Muscle layer of colon (tissue), 2 donors: ENCODE results near the gene ANKRD40CL.
"Not testable (repeated sequence)": the region's sequence is repeated elsewhere in the genome, so short reads cannot be mapped to it uniquely, and the experiment has no call there.

ENCODE experiments used
- H3K27ac ChIP-seq: one replicate; pipeline ENCODE4 v1.7.0; 2013; ENCODE audit warnings: low read depth, mild to moderate bottlenecking, low read length, moderate library complexity
- H3K27me3 ChIP-seq, 2 donors: one replicate each; pipeline ENCODE4 v1.7.0; 2013; ENCODE audit warnings: low read length in 2 of 2, mild to moderate bottlenecking in 2 of 2; ENCODE audit not compliant: insufficient read depth in 2 of 2, control insufficient read depth in 1 of 2
- H3K36me3 ChIP-seq: one replicate; pipeline ENCODE4 v1.7.0; 2013; ENCODE audit warnings: mild to moderate bottlenecking, low read length; ENCODE audit not compliant: insufficient read depth
- H3K4me1 ChIP-seq: one replicate; pipeline ENCODE4 v1.7.0; 2013; ENCODE audit warnings: mild to moderate bottlenecking, low read length; ENCODE audit not compliant: insufficient read depth
- H3K4me3 ChIP-seq, 2 donors: one replicate each; pipeline ENCODE4 v1.7.0; 2013; ENCODE audit warnings: low read length in 2 of 2, low read depth in 1 of 2, mild to moderate bottlenecking in 1 of 2, moderate library complexity in 1 of 2
- H3K9ac ChIP-seq: one replicate; pipeline ENCODE4 v1.7.0; 2013; ENCODE audit warnings: low read length
- H3K9me3 ChIP-seq: one replicate; pipeline ENCODE4 v1.7.0; 2013; ENCODE audit warnings: mild to moderate bottlenecking, low read length
- donor health status: abdominal sarcoma.
- donor health status: Adenocarcinoma of cecum.

Gene ANKRD40CL, protein sequence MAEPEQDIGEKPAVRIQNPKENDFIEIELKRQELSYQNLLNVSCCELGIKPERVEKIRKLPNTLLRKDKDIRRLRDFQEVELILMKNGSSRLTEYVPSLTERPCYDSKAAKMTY

DNA sequence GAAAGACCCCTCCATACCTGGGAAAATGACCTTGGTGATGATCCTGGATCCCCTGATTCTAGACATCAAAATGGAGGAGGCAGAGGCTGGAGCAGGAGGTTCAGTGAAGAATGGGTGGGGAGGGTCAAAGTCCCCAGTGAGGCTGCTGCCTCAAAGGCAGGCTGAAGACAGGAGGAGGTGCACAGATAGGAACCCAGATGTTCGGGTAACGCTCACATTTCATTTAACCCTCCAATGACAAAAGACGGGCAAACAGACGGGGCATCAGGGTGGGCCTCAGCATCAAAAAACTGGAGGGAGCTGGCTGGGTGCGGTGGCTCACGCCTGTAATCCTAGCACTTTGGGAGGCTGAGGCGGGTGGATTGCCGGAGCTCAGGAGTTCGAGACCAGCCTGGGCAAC, at the start of gene ANKRD40CL:
Gene ANKRD40CL, minus strand, starts transcription at position 73 of the 400 bp plus-strand sequence. CDS start 605 bp downstream, outside the sequence.
- H3K27me3 ChIP-seq: no peaks in the 10 kb centered on the region
- no peaks in the 10 kb centered on the region for H3K9me3 ChIP-seq
- H3K27ac ChIP-seq: no peak within 1 kb of the TSS
- no peak within 1 kb of the TSS for H3K9ac ChIP-seq
- peaks cover 23% of the 10 kb centered on the region for H3K4me1 ChIP-seq
- no peaks in the 10 kb centered on the region for H3K36me3 ChIP-seq
- no peak within 1 kb of the TSS for H3K4me3 ChIP-seq

DNA sequence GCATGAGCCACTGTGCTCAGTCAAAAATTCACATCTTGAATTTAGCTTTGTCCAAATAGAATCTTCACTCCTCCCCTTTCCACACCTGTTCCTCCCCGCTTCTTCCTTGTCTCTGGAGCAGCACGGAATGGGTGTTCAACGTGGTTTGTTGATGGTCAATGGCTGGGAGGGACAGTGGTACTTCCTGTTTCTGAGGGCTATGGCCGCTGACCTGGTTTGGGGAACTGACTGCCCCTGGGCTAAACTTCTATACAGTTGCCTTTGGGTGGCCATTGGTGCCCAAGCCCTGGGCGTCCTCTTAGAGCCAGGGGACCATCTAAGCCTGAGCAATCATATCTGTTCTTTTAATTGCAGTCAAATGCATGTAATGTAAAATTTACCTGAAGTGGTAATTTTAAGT, 49.0 kb upstream of the ANKRD40CL start:
- no peak overlapping the region for H3K9ac ChIP-seq
- no peaks in the 10 kb centered on the region for H3K36me3 ChIP-seq
- H3K27me3 ChIP-seq: no peaks in the 10 kb centered on the region
- peaks cover 5% of the 10 kb centered on the region for H3K4me1 ChIP-seq
- H3K9me3 ChIP-seq: no peaks in the 10 kb centered on the region
- no peak overlapping the region for H3K27ac ChIP-seq
- H3K4me3 ChIP-seq: no peak overlapping the region

DNA sequence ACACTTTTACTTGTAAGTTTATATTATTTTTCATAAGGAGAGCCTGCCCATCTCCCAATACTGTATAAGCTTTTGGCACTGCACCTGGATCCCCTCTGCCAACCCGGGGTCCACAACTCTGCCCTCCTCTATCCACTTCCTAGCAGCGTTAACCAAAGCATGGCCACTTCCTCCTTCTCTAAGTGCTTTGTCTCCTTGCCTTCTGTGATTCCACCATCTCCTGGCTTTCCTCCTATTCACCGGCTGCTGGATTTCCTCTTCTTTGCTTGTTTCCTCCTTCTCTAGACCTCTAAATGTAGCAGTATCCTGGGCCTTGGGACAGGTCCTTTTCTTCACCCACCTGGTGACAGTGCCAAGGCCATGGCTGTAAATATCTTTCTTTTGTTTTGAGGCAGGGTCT, 48.1 kb upstream of the ANKRD40CL start:
- H3K4me1 ChIP-seq: peaks cover 5% of the 10 kb centered on the region
- H3K27ac ChIP-seq: no peak overlapping the region
- no peak overlapping the region for H3K9ac ChIP-seq
- no peaks in the 10 kb centered on the region for H3K36me3 ChIP-seq
- no peak overlapping the region for H3K4me3 ChIP-seq
- H3K9me3 ChIP-seq: no peaks in the 10 kb centered on the region
- no peaks in the 10 kb centered on the region for H3K27me3 ChIP-seq

DNA sequence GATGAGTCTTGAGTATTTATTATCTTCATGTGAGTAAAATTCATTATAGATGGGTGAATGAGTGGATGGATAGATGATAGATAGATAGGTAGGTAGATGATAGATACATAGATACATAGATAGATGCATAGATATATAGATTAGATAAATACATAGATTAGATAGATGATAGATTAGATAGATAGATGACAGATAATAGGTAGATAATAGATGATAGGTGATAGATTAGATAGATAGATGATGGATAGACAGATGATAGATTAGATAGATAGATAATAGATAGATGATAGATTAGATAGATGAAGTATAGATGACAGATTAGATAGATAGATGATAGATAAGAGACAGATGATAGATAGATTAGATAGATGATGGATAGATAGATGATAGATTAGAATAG, 46.3 kb upstream of the ANKRD40CL start:
- no peaks in the 10 kb centered on the region for H3K27me3 ChIP-seq
- no peaks in the 10 kb centered on the region for H3K9me3 ChIP-seq
- no peak overlapping the region for H3K4me3 ChIP-seq
- H3K9ac ChIP-seq: no peak overlapping the region
- H3K4me1 ChIP-seq: peaks cover 5% of the 10 kb centered on the region
- H3K36me3 ChIP-seq: no peaks in the 10 kb centered on the region
- no peak overlapping the region for H3K27ac ChIP-seq

DNA sequence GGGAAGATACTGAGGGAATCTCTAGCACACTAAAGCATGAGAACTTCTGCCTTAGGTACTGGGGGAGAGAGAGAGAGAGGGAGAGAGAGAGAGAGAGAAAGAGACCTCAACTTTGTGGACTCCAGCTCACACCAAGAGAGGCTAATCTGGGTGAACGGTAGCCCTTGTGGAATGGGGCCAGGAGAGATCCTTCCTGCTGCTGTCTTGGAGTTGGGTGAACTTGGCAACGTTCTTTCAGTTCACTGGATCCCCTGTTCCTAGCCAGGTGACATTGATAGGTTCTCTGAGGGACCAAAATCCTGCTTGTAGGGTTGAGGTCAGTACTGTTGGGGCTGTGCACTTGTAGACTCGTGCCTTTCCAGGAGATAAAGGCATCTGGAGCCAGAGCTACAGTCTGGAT, 41.6 kb upstream of the ANKRD40CL start:
- Histone ChIP-seq H3K9ac (no peak overlapping the region), H3K4me3 (no peak overlapping the region), H3K36me3 (no peaks in the 10 kb centered on the region), H3K9me3 (no peaks in the 10 kb centered on the region), H3K27ac (no peak overlapping the region), H3K4me1 (no peaks in the 10 kb centered on the region), H3K27me3 (no peaks in the 10 kb centered on the region)

DNA sequence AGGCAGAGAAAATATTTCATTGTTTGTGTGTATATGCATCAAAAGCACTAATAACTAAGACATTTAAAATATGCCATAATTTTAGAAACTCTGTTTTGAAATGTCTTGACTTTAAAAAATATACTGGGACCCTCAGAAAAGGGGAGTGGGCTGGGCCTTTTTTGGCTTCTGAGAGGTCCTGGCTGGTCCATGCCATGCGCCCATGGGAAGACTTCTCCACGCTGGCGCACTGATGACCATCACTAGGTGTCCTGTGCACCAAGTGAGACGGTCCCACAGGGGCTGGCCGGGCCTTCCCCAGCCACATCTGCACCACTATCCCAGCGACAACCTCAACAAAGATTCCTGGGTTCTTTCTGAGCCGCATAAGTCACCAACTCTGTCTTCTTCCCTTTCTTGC, 41.1 kb upstream of the ANKRD40CL start:
- Histone ChIP-seq H3K4me3 (no peak overlapping the region), H3K9ac (no peak overlapping the region), H3K27ac (no peak overlapping the region), H3K4me1 (no peaks in the 10 kb centered on the region), H3K36me3 (no peaks in the 10 kb centered on the region), H3K9me3 (no peaks in the 10 kb centered on the region), H3K27me3 (no peaks in the 10 kb centered on the region)

DNA sequence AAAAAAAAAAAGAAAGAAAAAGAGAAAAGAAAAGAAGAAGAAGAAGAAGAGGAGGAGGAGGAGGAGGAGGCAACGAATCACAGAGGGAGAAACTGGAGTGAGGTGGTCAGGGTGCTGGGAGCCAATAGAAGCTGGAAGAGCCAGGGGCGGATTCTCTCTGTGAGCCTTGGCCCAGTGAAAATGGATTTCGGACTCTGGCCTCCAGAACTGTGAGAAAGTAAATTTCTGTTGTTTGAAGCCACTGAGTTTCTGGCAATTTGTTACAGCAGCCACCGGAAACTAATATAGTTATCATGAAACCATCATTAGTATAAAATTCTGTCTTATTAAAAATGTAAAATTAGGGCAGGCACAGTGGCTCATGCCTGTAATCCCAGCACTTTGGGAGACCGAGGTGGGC, 40.4 kb upstream of the ANKRD40CL start:
- H3K36me3 ChIP-seq: no peaks in the 10 kb centered on the region
- H3K9ac ChIP-seq: no peak overlapping the region
- no peak overlapping the region for H3K27ac ChIP-seq
- H3K27me3 ChIP-seq: no peaks in the 10 kb centered on the region
- no peak overlapping the region for H3K4me3 ChIP-seq
- no peaks in the 10 kb centered on the region for H3K9me3 ChIP-seq
- no peaks in the 10 kb centered on the region for H3K4me1 ChIP-seq

DNA sequence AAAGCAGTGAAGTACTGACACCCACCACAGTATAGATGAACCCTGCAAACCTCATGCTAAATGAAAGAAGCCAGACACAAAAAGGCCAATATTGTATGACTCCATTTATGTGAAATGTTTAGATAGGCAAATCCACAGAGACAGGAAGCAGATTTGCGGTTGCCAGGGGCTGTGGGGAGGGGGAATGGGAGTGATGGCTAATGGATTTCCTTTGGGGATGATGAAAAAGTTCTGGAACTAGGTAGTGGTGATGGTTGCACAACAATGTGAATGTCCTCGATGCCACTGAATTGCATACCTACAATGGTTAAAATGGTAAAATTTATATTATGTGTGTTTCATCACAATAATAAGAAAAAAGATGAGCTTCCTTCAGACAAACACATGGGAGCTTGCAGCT, 39.7 kb upstream of the ANKRD40CL start:
- Histone ChIP-seq H3K27me3 (no peaks in the 10 kb centered on the region), H3K9ac (no peak overlapping the region), H3K27ac (no peak overlapping the region), H3K4me1 (no peaks in the 10 kb centered on the region), H3K9me3 (no peaks in the 10 kb centered on the region), H3K36me3 (no peaks in the 10 kb centered on the region), H3K4me3 (no peak overlapping the region)

DNA sequence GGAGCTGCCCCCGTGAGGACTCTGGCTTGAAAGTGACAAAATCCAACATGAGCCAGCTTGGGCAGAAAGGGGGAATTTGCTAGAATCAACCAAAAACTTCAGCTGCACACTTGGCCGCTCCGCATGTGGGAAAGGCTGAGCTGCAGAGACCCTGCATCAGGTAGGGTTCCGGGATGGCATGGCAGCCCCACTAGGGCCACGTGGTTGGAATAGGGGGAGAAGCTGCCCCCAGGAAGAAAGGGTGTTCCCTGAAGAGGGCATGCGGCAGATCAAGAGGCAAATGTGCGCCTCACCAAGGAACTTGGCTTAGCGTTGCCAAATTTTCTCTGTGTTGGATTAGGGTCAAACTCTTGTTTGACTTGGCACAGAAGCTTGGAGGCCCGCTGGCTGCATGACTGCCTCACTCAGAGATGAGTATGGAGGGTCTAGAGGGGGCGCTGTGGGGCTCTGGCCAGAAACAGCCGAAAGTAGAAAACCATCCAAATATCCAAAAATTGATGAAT, 38.9 kb upstream of the ANKRD40CL start:
- Histone ChIP-seq H3K4me1 (no peaks in the 10 kb centered on the region), H3K36me3 (no peaks in the 10 kb centered on the region), H3K27me3 (no peaks in the 10 kb centered on the region), H3K9ac (no peak overlapping the region), H3K4me3 (no peak overlapping the region), H3K27ac (no peak overlapping the region), H3K9me3 (no peaks in the 10 kb centered on the region)

DNA sequence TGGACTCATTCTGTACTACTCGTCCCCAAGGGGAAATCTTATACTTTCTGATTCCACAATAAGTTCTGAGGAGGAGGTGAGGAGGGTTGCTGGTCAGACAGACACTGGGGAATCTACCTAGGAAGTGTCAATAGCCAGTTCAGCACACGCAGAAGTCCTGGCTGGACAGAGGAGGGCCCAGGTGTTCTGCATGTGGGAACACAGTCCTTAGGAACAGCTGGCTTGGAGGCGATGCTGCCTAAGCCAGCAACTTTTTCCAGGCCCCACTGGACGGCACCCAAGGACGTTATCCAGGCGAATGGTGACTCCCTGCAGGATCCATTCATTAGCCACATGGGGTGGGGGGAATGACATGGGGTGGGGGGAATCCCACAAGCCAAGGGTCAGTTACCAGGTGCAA, 38.2 kb upstream of the ANKRD40CL start:
- no peak overlapping the region for H3K4me3 ChIP-seq
- H3K9me3 ChIP-seq: no peaks in the 10 kb centered on the region

DNA sequence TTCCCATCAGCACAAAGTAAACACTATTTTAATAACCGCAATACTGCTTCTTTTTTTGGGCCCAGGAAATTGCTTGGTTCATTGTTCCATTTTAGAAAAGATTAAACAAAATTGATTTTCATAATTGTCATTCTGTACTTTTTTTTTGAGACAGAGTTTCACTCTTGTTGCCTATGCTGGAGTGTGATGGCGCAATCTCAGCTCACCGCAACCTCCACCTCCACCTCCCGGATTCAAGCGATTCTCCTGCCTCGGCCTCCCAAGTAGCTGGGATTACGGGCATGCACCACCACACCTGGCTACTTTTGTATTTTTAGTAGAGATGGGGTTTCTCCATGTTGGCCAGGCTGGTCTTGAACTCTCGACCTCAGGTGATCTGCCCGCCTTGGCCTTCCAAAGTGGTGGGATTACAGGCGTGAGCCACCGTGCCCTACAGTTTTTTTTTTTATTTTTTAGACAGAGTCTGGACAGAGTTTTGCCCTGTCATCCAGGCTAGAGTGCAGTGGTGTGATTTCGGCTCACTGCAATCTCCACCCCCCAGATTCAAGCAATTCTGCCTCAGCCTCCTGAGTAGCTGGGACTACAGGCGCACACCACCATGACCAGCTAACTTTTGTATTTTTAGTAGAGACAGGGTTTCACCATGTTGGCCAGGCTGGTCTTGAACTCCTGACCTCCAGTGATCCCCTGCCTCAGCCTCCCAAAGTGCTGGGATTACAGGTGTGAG, 37.6 kb upstream of the ANKRD40CL start:
- H3K4me3 ChIP-seq, H3K27me3 ChIP-seq: not testable (repeated sequence)

More for the DNA sequence above, 38.2 kb upstream of the ANKRD40CL start:
- Histone ChIP-seq H3K9ac (no peak overlapping the region), H3K27ac (no peak overlapping the region), H3K4me1 (no peaks in the 10 kb centered on the region), H3K27me3 (no peaks in the 10 kb centered on the region), H3K36me3 (no peaks in the 10 kb centered on the region)

DNA sequence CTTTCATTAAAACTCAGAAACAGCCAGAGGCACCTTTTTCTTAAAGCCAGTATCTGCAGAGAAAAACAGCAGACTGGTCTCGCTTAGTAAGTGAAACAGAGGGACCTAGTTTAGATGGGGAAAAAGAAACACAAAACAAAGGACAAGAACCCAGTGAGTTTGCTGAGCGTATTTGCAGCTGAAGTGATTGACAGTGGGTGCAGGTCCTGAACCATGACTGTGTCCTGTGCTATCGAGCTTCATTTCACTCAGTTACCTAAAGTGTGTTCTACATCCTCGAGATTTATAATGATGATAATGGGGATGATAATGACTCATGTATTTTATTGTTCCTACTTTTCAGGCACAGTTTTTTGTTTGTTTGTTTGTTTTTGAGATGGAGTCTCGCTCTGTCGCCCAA, 36.4 kb upstream of the ANKRD40CL start:
- Histone ChIP-seq H3K27ac (no peak overlapping the region), H3K9me3 (no peaks in the 10 kb centered on the region), H3K36me3 (no peaks in the 10 kb centered on the region), H3K4me1 (no peaks in the 10 kb centered on the region), H3K9ac (no peak overlapping the region), H3K27me3 (no peaks in the 10 kb centered on the region), H3K4me3 (no peak overlapping the region)

More for the DNA sequence above, 37.6 kb upstream of the ANKRD40CL start:
- H3K9me3 ChIP-seq, H3K36me3 ChIP-seq, H3K4me1 ChIP-seq, H3K9ac ChIP-seq, H3K27ac ChIP-seq: not testable (repeated sequence)
